DMS53 treated with DMSO at 0.1 percent for 48 hours (cell line): ENCODE measurements around the gene NTRK1.

Experiments
- DNase-seq: peaks from one replicate; lab custom pipeline; 2025; ENCODE audit not compliant: unreplicated experiment; lab: John Stamatoyannopoulos, UW

NTRK1 gene

DNA sequence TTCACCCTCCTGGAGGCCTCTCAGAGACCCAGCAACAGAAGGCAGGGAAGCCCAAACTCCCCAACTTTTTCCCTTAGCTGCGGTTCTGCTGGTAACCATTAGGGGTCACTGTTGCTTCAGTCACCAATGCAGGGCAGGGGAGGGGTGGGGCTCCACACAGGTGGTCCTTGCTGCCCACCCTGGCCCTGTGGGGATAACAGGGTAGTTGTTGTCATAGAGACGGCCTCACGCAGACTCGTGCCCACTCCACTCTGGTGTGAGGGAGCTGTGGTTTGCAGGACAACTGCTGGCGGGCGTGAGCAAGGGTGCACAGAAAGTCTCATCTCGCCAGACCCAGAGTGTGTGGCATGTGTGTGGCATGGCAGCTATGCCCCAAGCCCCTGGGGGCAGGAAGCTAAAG lies 21.7 kb upstream of the NTRK1 start:
- no peak for DNase-seq

DNA sequence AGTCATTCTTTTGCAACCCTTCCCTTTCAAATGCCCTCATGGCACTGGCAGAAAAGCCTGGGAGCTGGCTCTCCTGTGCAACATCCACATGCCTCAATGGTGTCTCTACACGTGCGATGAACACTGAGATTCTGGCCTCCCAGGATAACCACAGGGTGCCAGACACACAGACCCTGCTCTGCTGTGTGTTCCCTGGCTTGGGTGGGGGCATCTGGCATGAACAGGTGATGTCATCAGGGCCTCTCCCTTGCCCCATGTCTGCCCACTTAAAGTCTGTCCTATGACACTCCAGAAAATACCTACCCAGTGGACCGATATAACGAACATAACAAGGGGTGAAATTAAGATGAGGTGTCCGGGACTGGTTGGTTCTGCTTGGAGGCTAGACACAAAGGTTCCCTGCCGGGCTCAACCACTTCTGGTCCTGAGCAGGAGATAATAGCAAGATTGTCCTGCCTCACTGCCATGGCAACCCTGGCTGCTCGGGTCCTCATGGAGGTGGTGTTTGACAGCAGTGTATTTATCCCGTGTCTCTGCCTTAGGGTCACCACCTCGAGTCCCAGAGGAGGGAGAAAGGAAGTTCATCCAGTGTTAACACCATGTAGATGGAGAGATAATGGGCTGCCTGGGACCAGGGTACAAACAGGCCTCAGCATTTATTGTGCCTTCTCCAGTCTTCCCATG lies 21.1 kb upstream of the NTRK1 start:
- no peak for DNase-seq

DNA sequence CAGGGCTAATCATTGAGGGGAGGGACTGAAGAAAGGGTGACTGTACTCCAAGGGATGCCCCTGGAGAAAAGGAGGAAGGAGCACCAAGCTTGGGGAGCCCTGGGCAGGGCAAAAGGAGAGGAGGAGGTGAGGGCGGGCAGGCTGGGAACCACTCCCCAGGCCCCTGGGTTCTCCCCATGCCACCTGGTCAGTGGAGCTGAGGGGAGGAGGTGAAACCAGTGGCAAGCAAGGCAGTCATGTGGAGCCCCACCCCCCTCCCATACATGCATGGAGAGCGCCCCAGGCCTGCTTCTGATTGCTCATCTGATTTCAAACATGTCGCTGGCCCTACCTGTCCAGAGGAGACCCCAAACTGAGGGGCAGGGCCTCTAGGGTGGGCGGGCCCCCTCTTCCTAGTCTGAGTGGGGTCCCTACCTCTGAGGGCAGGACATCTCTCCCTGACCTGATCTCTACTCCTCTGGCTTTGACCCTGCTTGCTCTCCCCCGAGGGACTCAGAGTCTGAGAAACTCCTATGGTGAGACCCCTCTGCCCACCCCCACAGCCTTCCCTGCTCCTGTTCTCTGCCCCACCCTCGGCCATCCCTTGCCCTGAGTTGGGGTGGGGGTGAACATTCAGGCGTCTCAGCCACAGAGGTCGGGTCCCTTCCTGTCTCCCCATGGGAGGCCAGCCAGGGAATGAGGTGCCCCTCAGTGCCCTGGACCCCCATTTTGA lies 20.3 kb upstream of the NTRK1 start:
- no peak for DNase-seq

DNA sequence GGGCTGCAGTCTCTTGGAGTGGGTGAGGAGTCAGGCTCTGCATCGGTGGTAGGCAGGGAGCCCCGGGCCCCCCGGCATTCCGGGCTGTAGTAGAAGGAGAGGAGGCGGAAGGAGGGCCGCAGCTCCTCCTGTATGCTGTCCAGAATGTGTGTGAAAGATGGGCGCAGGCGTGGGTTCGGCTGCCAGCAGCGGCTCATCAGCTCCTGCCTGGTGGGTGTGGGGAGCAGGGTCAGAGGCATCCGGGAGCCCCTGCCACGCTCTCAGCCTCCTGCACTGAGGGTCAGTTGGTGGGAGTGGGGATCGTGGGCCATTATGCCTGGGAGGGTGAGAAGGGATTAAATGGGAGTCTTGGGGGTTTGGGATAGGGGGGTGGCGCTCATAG lies 19.8 kb upstream of the NTRK1 start:
- DNase-seq: no peak

DNA sequence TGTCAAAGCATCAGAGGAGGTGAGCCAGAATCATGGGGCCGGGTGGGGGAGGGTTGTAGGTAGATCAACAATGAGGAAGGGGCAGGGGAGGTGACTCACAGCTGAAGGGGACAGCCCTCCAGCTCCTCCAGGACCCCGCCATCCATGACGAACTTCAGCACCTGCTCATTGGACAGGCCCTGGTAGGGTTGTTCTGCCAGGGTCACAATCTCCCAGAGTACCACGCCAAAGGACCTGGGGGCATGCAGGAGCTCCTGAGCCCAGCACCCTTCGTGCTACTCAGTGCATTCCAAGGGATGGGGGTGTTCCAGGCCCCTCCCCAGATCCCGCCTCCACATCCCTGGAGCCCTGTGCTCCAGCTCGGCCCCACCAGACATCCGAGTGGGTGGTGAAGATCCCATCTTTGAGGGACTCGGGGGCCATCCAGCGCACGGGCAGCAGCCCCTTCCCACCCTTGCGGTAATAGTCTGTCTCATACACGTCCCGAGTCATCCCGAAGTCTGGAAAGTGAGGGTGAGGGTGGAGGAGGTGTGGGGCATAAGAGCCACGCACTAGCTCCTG lies 19.3 kb upstream of the NTRK1 start:
- DNase-seq: no peak

DNA sequence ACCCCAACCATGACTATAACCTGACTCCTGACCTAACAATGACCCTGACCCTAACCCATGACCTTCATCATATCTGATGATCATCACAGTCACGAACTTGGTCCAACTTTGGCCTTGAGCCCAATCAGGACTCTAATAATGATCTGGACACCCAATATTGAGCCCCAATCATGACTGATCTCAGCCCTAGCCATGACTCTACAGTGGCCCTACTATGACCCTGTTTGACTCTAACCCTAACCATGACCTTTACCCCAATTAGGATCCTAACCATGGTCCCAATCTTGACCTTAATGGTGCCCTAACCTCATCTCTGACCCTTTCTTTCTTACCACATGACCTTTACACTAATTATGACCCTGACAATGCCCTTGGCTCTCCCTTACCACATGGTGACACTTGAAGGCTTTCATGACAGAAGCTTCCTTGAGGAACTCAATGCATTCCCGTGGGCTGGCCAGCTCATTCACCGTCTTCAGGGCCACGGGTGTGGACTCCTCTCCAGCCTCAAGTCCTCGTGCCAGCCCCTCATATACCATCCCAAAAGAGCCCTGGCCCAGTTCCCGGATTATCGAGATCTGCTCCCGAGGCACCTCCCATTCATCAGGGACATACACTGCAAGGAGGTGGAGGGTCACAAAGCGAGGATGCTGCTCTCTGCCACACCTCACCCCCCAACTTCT lies 17.9 kb upstream of the NTRK1 start:
- no peak for DNase-seq

DNA sequence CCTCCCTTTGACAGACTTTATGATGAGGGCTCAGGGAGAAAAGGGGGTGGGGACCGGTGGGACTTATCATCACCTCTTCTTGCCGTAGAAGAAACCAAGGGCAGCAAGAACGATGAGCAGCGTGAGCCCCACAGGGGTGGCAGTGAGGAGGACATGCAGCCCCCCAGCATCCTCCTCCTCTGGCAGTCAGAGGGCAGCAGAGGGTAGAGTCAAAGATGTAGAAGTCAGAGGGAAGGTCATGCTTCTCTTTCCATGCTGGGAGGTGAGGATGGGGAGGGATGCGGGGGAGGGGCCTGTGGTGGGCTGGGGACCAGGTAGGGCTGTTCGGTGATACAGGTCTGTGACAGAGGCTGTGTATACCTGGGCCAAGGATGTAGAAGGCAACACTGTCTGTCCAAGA lies 16.6 kb upstream of the NTRK1 start:
- no peak for DNase-seq

DNA sequence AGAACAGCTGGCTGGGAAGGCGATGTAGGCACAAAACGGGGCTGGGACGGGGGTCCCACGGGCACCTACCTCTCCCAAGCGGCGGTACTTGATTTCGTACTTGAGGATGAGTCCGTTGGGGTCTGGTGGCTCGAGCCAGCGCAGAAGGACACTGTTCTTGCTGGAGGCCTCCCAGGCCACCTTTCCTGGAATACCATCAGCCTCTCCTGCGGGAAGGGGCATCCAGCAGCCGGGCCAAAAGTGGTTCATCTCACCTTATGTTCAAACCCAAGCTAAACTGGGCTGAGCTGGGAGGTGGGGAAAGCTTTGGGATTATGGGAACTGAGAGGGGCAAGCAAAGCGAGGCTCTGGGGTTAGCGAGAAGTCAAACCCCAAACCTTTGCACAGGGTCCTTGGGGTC lies 16.0 kb upstream of the NTRK1 start:
- no peak for DNase-seq

DNA sequence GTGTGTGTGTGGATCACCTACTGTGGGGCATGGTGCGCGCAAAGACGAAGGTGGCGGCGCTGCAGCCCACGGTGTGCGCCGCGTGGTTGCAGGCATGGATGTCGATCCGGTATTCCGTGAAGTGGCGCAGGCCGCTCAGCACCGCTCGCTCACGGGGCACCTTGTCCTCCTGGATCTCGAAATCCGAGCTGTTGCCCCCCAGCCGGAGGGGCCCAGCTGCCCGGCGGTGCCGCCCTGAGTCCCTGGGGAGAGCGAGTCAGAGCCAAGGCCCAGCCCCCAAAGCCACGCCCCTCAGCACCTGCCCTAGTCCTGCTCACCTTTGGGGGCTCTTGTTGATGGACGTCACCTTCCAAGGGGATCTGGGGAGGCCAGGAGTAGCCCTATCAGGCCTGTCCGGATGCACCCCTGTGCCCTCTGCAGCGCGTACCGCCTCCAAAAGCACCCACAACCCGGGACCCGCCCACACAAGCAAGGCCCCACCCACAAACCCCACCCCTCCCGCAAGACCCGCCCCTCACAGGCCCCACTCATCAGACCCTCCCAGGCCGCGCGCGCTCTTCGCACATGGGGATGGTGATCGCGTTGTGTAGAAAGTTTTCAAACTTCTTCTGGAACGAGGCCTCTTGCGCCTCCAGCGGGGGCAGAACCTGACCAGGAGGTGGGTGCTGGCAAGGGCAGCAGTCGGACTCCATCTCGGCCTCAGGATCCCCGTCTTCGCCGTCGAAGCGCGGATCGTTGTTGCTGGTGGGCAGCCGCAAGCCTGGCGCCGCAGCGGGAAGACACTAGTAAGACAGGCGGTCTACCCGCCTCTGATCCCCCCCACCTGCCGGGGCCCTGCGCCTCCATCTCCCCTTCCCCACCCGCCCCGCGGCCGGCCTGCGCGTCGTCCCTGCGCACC lies 15.4 kb upstream of the NTRK1 start:
- no peak for DNase-seq

DNA sequence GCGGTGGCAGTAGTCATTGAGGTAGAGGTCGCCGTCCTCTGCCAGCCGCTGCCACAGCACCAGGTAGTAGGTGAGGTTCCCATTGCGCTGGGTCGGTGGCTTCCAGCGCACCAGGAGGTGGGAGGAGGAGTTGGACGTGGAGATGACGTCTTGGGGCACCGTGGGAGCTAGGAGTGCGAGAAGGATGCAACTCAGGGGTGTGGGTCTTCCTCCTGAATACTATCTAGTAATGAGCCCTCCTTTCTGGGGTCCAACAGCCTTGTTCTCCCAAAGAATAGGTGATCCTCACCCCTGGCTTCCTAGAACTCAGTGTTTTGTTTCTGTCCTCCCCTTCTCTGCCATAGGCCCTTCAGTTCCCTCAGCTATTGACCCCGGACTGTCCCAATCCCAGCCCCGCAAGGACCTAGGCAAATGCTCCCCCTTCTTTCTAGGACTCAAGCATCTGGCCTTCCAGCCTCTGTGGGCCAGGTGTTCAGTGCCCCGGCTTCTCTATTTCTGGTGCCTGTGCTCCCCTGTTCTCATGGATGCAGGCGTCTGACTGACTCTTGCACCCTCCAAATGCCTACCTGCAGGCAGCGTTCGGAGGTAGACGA lies 14.6 kb upstream of the NTRK1 start:
- DNase-seq: no peak

DNA sequence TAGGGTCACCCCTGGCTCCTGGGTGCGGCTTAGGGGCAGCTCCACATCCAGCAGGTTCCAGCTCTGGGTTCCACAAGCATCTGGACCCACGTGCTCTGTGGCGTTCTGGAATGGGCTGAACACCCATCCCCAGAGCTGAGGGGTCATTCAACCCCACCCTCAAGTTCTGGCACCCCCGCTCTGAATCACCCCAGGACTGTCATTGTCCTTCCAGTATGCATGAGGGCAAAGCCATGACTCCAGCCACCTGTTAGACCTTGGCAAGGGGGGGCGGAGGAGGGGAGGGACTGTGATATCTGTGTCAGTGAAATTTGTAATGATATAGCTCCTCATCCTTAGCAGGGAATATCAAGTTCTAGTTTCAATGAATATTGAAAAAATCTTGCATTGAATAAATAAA lies 14.0 kb upstream of the NTRK1 start:
- DNase-seq: no peak

DNA sequence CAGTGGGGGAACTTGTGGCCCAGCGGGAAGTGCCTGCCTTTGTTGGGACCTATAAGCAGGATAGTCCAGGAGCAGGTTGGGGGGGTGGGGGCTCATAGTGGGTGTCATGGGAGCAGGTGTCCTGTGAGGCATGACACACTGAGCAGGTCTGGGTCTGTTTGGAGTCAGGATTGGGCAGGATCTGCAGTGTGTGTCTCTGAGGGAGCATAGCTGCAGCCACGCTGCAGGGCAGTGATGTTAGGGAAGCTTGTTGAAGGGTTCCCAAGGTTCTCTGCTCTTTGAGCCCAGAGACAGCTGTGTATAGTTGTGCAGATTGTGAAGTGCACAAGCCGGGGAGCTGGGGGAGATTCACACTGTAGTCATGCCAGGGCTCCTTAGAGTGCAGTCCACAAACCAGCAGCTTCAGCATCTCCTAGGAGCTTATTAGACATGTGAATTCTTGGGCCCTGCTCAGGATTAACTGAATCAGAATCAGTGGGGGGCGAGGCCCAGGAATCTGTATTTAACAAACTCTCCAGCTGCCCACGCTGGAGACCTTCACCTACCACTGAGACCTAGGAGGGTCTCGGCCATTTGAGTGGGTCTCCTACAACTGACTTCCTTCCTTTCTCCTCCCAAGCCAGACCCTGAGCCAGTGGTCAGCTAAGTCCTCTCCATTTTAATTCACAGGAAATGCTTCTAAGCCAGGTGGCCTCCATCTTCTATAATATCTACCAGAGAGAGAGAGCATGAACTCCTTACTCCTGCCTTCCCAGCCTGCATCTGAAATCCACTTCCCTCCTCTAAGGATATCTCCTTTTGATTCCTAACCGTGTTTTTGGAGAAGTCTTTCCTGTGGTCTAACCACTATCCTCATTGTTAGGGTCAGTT lies 12.8 kb upstream of the NTRK1 start:
- DNase-seq: no peak

DNA sequence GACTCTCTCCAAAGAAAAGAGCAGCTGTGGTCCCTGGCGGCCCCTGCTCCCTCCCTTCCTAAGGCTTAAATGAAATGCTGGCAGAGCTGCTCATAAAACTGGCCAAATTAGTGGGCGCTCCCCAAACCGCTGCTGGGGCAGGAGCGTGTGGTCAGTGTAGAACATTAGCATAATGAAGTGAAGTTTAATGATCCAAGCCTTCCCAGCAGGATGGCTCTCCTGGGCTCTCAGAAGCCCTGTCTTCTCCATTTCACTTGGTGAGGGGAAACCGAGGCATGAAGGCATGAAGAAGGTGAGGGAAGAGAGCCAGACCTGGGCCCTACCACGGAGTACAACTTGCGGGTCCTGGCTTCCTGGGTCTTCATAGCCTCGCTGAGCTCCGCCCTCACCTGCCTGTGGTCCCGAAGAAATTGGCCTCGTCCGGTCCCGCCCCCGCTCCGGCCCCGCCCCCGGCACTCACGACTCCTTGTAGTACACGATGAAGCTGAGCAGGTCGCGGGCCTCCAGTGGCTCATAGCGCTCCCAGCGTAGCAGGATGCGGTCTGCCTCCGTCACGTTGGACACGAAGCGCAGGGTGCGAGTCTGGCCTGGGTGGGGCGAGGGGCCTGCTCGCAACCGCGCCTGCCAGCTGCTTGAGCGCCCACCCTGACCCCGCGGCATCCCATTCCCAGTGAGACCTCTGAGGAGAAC lies 12.1 kb upstream of the NTRK1 start:
- no peak for DNase-seq

DNA sequence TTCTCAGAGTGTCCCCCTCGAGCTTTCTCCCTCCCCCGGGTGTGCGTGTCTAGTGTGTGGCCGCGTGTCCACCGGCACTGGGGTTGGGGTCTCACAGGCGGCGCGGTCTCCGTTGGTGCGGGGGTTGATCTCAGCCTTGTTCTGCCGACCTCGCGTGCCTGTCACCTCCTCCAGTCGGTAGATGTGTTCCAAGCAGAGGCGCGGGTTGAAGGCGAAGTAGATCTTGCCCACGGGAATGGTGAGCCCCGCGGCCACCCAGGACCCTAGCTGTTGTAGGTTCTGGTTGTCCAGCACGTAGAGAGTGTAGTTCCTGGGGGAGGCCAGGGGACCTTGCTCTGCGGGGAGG lies 11.5 kb upstream of the NTRK1 start:
- no peak for DNase-seq

DNA sequence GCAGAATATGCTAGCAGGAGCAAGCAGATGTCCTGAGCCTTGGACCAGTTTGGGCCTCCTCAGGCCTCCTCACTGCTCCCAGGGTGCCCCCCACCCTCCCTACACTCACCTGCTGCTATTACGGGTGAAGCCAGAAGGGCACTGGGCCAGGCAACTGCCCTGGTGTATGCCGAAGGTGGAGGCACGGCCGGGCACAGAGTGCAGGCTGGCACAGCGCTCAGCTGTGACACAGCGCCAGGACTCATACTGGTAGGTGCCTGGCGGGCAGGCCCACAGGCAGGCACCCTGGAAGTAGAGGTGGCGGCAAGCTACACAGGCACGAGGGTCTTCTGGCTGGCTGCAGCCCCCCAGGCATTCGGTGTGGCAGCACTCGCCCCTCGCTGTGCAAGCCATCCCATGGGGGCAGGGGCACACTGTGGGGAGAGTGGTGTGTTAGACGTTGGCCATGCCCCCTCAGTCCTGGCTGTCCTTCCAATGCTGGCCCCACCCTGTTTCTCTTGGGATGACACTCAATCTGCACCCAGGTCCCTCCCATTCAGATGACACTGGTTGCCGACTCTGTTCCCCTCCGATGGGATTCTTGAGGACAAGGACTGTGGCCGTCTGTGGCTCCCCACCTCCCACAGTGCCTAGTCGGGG lies 8.8 kb upstream of the NTRK1 start:
- DNase-seq: no peak

DNA sequence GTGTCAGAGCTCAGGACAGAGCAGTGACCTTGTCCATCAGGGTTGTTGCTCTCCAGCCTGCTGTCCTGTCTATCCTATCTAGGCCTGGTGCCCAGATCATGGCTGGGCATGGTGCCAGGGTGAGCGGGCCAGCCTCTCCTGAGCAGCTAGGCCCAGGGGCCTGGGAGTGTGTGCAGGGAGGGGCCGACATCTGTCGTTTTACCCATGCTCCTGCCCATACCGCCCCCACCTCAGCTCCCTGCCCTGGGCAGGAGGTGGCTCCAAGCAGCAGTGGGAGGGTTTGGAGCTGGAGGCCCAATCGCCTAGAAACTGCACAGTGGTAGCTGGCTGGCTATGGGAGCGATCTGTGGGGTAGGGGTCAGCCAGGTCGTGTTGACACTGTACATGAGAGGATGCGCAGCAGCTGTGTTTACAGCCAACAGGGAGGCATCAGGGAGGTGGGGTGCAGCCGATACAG lies 8.2 kb upstream of the NTRK1 start:
- peak; percentile 96 for DNase-seq

DNA sequence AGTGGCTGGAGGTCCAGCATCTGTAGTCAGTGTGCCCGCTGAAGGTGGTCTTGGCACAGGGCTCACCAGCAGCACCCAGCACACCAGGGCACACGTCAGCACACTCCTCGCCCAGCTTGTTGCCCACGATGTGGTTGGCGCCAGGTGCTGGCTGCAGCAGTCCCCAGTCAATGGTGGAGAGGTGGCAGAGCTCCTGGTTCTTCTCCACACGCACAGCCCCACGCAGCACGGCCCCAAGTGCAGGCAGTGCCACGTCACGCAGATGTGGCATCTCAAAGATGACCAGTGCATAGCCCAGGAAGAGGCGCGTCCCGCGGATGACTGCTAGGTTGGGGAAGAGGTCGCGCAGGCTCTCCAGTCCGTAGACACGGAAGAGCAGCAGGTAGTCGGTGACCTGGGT lies 6.9 kb upstream of the NTRK1 start:
- no peak for DNase-seq

DNA sequence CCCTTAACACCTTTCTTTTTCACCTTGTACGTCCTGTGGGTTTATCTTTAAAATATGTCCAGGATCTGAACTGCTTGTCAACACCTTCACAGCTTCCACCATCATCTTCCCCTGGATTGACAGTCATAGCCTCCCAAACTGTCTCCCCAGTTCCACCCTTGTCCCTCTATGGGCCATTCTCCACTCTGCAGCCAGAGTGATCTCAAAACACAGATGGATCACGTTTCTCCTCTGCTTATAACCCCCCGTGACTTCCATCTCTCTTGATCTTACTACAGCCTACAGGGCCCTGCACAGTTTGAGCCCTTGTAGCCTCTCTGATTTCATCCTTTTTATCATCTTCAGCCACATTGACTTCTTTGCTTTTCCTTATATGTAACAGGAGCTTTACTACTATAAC lies 6.0 kb upstream of the NTRK1 start:
- DNase-seq: no peak

DNA sequence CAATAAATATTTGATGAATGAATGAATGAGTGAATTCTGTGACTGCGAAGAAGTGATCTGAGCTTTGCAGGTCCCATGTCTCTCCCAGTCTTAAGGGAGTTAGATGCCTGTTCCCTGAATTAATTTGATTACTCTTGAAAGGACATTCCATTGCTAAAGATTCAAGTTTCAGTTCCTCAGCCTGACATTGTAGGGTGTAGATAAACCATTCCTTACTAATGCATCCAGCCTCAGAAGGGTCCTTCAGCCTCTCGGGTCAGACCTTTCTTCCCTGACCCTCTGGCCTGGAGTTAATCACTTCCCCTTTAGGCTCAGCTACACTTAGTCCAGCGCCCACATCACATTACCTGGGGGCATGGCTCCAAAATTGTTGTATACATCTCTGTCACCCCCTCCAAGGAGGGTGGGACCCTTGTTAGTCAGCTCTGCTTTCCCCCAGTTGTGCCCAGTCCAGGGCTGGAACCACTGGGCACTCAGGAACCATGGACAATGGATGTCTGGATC lies 4.3 kb upstream of the NTRK1 start:
- DNase-seq: no peak
